C4-2B (cell line): Measurements from ENCODE around the gene FAM133A.

Experiments
- ZFX ChIP-seq: fragments of 450-650 bp; IDR thresholded peaks from 2 replicates; pipeline ENCODE4 v1.6.1; 2017
- TF ChIP-seq, protein P1 (sequence below): fragments of 450-650 bp; conservative IDR thresholded peaks from 2 replicates; pipeline ENCODE4 v1.5.1; 2017; ENCODE audit warnings: mild to moderate bottlenecking

DNA sequence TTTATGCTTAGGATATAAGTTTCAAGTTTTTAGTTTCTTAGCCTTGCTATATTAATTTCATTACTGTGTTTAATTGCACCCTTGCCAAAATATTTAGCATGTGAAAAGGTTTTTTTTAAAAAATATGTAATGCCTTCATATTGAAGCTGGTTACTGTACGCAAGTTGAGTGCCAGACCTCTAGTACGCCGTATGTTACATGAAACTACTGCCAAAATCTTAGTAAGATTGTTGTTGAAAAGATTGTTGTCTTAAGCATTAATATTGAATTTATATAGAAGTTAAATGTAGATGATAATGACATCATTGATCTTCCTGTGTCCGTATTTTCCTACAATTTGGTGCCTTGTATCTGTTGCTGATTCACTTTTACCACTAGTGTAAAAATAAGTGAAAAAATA, 37.1 kb downstream of the FAM133A start:
- TF ChIP-seq, protein P1, sequence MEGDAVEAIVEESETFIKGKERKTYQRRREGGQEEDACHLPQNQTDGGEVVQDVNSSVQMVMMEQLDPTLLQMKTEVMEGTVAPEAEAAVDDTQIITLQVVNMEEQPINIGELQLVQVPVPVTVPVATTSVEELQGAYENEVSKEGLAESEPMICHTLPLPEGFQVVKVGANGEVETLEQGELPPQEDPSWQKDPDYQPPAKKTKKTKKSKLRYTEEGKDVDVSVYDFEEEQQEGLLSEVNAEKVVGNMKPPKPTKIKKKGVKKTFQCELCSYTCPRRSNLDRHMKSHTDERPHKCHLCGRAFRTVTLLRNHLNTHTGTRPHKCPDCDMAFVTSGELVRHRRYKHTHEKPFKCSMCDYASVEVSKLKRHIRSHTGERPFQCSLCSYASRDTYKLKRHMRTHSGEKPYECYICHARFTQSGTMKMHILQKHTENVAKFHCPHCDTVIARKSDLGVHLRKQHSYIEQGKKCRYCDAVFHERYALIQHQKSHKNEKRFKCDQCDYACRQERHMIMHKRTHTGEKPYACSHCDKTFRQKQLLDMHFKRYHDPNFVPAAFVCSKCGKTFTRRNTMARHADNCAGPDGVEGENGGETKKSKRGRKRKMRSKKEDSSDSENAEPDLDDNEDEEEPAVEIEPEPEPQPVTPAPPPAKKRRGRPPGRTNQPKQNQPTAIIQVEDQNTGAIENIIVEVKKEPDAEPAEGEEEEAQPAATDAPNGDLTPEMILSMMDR = no peak
- no peak for TF ChIP-seq ZFX
